Activated CD4-positive, alpha-beta T cell treated with anti-CD3 and anti-CD28 coated beads for 1 hour (primary cell): ENCODE measurements around the gene TBCD.
"Not testable (repeated sequence)": the region's sequence is repeated elsewhere in the genome, so short reads cannot be mapped to it uniquely, and the experiment has no call there.

Source experiments
- DNase-seq: peaks from one replicate; pipeline ENCODE4 v3.0.0-alpha.2; 2020

Gene TBCD

DNA sequence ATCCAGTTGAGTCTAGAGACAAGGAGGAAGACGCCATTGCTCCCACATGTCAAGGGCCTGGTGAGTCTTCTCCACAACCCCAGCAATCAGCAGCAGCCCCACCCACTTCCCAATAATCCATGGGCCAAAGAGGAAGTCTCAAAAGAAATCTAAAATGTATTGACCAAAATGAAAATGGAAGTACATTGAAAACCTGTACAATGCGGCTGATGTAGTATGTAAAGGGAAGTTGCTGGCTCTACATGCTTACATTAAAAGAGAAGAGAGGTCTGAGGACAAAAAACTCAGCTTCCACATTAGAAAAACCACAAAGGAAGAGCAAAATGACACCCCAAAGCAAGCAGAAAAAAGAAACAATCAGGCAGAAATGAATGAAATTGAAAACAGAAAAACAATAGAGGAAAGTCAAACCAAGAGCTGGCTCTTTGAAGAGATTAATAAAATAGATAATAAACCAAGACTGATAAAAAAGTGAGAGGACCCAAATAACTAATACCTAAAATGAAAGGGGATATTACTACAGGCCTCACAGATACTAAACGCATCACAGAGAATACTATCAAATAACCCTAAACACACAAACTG, 227.0 kb downstream of the TBCD start:
- no peak for DNase-seq

DNA sequence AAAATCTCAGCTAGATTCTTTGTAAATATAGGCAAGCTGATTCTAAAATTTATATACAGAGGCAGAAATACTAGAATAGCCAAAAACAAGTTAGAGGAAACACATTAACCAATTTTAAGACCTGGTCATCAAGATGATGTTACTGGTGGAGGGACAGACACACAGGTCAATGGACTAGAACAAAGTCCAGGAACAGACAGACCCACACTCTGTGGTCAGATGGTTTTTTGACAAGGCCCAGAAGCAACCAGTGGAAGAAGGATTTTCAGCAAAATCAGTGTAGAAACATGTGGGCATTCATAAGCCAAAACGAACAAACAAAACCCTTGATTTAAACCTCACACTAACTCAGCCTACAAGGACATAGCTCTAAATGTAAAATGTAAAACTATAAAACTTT, 227.9 kb downstream of the TBCD start:
- DNase-seq: no peak

DNA sequence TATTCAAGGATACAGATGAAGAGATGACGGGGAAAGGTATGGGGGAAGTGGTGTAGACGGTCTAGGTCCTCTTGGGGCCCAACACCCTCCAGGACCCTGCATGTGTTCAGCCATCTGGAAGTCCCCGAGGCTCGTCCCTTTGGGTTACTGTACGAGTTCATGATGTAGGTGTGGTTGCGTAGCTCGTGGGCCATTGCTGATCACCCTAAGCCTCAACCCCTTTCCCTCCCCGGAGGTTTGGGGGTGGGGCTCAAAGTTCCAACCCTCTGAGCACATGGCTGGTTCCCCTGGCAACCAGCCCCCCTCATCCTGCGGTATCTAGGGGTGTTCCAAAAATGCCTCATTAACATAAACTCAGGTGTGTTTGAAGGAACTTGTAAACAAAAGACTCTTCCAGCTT, 228.8 kb downstream of the TBCD start:
- no peak for DNase-seq

DNA sequence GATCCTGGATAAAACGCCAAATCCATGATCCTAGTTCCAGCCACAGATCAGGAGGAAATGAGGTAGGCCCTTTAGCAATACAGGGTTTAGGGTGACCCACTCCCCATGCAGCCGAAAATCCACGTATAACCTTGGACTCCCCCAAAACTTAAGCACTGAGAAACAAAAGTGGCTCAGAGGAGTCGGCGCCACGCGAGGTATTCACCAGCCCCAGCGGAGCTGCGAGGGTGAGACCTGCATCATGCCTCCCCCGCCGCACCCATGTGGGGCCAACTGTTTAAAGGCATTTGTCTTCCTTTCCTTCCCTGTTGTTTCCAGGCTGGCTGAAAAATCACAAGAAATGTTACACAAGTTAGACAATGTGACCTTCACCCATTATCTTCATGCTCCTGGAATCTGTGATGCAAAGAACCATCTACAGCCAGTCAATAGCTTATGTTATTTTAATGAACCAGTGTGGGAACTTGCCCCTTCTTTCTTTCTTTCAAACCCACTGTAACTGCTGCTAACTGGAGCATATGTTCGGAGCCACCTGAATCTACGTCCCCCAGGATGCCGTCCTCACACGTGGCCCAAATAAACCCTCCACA, 229.4 kb downstream of the TBCD start:
- DNase-seq: no peak

DNA sequence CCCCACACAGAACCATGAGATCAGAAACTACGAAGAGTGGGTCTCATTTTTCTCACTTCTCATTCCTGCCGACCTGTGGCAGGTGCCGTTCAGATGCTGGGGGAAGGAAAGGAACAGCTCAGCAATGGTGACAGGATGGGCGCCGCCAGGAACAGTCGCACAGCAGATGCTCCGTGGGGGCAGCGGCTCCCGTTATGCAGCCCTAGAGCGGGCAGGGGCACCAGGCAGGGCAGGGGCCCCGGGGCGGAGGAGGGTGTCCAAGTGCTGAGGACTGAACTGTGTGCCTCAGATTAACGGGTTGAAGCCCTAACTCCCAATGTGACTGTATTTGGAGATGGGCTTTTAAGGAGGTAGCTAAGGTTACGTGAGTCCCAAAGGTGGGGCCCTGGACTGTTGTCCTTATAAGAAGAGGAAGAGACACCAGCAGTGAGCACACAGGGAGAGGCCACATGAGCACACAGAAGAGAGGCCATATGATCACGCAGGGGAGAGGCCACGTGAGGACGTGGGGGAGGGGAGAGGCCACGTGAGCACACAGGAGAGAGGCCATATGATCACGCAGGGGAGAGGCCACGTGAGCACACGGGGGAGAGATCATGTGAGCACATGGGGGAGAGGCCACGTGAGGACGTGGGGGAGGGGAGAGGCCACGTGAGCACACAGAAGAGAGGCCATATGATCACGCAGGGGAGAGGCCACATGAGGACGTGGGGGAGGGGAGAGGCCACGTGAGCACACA, 231.8 kb downstream of the TBCD start:
- DNase-seq: no peak

DNA sequence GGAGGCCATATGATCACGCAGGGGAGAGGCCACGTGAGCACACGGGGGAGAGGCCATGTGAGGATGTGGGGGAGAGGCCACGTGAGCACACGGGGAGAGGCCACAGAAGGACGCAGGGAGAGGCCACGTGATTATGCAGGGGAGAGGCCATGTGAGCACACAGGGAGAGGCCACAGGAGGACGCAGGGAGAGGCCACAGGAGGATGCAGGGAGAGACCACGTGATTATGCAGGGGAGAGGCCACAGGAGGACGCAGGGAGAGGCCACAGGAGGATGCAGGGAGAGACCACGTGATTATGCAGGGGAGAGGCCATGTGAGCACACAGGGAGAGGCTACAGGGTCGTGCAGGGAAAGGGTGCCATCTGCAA, 232.4 kb downstream of the TBCD start:
- DNase-seq: not testable (repeated sequence)

DNA sequence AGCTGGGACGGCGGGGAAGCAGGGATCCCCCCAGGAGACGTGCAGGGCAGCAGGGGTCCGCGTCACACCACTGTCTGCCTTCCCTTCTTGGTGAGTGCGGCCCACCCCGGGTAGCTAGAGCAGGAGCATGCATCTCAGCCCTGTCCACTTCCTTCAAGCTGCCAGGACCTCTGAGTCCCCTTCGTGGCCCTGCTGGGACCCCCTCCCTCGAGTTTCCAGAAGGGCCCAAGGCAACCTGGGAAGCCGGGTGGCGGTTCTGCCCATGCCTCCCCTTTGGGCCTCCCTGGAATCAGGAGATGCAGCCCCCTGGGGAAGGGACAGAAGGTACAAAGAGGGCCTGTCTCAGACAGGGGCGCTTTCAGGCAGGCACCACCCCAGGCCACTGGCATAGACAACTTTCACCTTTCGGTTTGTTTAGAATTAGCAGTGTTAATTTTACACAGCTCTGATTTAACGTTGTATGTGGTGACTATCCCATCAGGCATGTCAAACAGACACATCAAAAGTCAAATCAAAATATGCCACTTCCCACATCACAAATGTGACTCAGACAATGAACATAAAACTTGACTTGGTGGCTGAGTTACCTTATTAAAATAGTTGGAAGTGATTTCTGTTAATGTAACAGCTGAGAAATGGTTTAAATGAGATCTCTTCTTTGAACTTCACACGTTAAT, 233.0 kb downstream of the TBCD start:
- DNase-seq: no peak

DNA sequence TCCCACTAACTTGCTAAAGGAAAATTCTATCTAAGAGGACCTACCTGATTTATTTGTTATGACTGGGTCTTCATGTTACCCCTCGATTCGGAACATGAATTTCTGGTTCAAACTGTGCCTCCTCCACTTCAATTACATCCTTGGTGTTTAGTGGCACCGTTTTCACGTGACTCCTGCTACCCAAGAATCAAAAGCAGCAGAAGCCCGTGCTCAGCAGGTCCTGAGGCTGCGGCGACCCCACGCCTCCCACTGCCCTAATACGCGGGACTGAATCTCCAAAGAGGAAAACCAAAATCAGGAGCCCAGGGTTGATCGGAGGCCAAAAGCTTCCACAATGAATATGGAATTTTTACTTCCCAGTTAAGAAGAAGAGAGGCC, 233.6 kb downstream of the TBCD start:
- DNase-seq: no peak

DNA sequence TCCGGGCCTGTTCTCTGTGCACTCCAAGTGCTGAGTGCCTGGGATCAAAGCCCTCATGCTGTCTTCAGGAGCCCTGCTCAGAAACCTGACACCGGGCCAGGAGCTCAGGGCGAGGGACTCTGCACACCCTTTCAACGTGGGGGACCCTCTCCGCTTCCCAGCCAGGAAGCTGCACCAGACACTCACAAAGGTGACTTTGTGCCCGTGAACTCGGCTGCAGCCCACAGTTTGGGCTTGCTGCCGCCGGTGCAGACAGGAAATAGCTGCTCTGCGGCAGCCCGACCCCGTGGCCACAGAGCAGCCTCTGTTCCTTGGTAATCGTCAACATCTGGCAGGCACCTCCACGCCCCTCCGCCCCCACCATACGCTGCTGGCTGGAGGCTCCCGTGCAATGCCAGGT, 234.1 kb downstream of the TBCD start:
- peak; percentile 38 for DNase-seq

DNA sequence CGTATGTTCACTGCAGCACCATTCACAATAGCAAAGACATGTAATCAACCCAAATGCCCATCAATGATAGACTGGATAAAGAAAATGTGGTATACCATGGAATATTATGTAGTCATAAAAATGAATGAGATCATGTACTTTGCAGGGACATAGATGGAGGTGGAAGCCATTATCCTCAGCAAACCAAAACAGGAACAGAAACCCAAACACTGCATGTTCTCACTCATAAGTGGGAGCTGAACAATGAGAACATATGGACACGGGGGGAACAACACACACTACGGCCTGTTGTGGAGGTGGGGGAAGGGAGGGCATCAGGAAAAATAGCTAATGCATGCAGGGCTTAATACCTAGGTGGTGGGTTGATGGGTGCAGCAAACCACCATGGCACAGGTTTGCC, 237.2 kb downstream of the TBCD start:
- DNase-seq: not testable (repeated sequence)

DNA sequence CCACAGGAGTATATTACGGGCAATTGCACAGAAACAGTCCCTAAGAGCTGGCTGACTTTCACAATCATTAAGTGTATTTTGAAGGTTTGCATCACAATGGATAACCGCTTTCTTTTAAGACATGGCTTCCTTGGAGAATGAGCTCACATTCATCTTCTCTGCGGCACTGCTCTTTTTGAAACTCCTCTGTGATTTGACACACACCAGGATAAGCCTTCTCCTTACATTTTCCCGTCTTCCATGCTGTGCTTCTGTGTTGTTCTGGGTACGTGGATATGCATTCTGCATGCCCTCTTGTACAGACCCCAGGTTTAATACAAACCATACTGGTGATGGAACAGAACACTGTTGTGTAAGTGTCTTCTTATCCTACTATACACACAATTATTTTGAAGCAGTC, 238.0 kb downstream of the TBCD start:
- no peak for DNase-seq

DNA sequence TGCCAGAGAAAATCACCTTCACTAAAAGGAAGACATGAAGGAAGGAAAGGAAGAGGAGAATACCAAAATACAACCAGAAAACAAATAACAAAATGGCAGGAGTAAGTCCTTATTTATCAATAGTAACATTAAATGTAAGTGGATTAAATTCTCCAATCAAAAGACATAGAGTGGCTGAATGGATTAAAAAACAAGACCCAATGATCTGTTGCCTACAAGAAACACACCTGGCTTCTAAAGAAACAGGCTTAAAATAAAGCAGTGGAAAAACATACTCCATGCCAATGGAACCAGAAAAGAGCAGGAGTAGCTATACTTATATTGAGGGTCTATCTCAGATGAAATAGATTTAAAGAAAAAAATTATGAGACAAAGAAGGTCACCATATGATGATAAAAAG, 241.1 kb downstream of the TBCD start:
- no peak for DNase-seq
